BLaER1 (cell line): Measurements from ENCODE around the gene CEP70.
"Not testable (repeated sequence)": the region's sequence is repeated elsewhere in the genome, so short reads cannot be mapped to it uniquely, and the experiment has no call there.

Source experiments
- H3K27ac ChIP-seq: shearing (Covaris generic); formaldehyde crosslinking; 2 replicates; pipeline ENCODE4 v1.8.1; 2022
- H3K27me3 ChIP-seq: shearing (Covaris generic); formaldehyde crosslinking; 2 replicates; pipeline ENCODE4 v1.8.1; 2022
- H3K36me3 ChIP-seq: shearing (Covaris generic); formaldehyde crosslinking; 2 replicates; pipeline ENCODE4 v1.8.1; 2022
- H3K4me1 ChIP-seq: shearing (Covaris generic); formaldehyde crosslinking; 2 replicates; pipeline ENCODE4 v1.8.1; 2022
- H3K4me2 ChIP-seq: shearing (Covaris generic); formaldehyde crosslinking; 2 replicates; pipeline ENCODE4 v1.8.1; 2022
- H3K4me3 ChIP-seq: shearing (Covaris generic); formaldehyde crosslinking; 2 replicates; pipeline ENCODE4 v1.8.1; 2022
- H3K9ac ChIP-seq: shearing (Covaris generic); formaldehyde crosslinking; 2 replicates; pipeline ENCODE4 v1.8.1; 2022
- H3K9me3 ChIP-seq: shearing (Covaris generic); formaldehyde crosslinking; 2 replicates; pipeline ENCODE4 v1.8.1; 2022
- H4K20me1 ChIP-seq: shearing (Covaris generic); formaldehyde crosslinking; 2 replicates; pipeline ENCODE4 v1.8.1; 2022
- Cebpa-rat ChIP-seq: shearing (Covaris generic); IDR thresholded peaks from 2 replicates; pipeline ENCODE4 v1.8.1; 2022

CEP70 gene

DNA sequence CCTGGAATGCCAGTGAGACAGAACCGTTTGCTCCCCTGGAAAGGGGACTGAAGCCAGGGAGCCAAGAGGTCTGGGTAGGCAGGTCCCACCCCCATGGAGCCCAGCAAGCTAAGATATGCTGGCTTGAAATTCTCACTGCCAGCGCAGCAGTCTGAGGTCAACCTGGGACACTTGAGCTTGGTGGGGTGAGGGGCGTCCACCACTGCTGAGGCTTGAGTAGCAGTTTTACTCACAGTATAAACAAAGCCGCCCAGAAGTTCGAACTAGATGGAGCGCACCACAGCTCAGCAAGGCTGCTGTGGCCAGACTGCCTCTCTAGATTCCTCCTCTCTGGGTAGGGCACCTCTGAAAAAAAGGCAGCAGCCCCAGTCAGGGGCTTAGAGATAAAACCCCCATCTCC, 33.6 kb downstream of the CEP70 start:
- no peak overlapping the region for H3K4me2 ChIP-seq
- peaks cover 52% of the 10 kb centered on the region for H3K9me3 ChIP-seq
- no peaks in the 10 kb centered on the region for H4K20me1 ChIP-seq
- H3K9ac ChIP-seq = no peak overlapping the region
- no peaks in the 10 kb centered on the region for H3K27me3 ChIP-seq
- peaks cover 27% of the 10 kb centered on the region for H3K36me3 ChIP-seq
- H3K27ac ChIP-seq = no peak overlapping the region
- no peak for TF ChIP-seq Cebpa-rat
- no peak overlapping the region for H3K4me3 ChIP-seq
- no peaks in the 10 kb centered on the region for H3K4me1 ChIP-seq

DNA sequence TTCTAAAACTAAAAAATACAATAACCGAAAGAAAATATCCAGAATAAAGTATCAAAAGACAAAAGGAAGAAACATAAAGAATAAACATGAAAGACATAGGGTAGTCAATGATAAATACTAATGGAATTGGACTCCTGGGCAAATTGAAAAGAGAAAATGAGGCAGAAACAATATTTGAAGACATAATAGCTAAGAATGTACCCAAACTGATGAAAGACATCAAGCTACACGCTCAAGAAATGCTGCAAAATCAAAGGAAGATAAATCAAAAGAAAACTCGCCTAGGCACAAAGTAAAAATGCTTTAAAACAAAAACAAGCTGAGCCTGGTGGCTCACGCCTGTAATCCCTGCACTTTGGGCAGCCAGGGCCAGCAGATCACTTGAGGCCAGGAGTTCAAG, 34.9 kb downstream of the CEP70 start:
- no peaks in the 10 kb centered on the region for H4K20me1 ChIP-seq
- no peak overlapping the region for H3K4me2 ChIP-seq
- no peak overlapping the region for H3K27ac ChIP-seq
- no peaks in the 10 kb centered on the region for H3K27me3 ChIP-seq
- H3K4me1 ChIP-seq = no peaks in the 10 kb centered on the region
- no peak overlapping the region for H3K4me3 ChIP-seq
- H3K9me3 ChIP-seq = peaks cover 66% of the 10 kb centered on the region
- H3K9ac ChIP-seq = no peak overlapping the region
- no peak for TF ChIP-seq Cebpa-rat
- peaks cover 32% of the 10 kb centered on the region for H3K36me3 ChIP-seq

DNA sequence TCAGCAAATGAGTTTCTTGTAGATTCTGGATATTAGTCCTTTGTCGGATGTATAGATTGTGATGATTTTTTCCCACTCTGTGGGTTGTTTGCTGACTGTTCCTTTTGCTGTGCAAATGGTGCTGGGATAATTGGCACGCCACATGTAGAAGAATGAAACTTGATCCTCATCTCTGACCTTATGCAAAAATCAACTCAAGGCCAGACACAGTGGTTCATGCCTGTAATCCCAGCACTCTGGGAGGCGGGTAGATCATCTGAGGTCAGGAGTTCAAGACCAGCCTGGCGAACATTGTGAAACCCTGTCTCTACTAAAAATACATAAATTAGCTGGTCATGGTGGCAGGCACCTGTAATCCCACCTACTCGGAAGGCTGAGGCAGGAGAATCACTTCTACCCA, 39.3 kb downstream of the CEP70 start:
- H3K9me3 ChIP-seq = peaks cover 85% of the 10 kb centered on the region
- H3K36me3 ChIP-seq = peaks cover 37% of the 10 kb centered on the region
- H3K4me2 ChIP-seq, H3K27ac ChIP-seq, H3K9ac ChIP-seq, H3K27me3 ChIP-seq, H4K20me1 ChIP-seq, H3K4me3 ChIP-seq, H3K4me1 ChIP-seq: not testable (repeated sequence)

- not testable (repeated sequence) for H3K27me3 ChIP-seq, H3K4me3 ChIP-seq, H3K4me2 ChIP-seq, H3K9ac ChIP-seq, H4K20me1 ChIP-seq, H3K27ac ChIP-seq
- peaks cover 67% of the 10 kb centered on the region for H3K36me3 ChIP-seq
- H3K4me1 ChIP-seq = peaks cover 16% of the 10 kb centered on the region
- H3K9me3 ChIP-seq = peaks cover 96% of the 10 kb centered on the region
These were observed 43.1 kb downstream of the CEP70 start for GRCh38 chr3:138550958-138551357.

DNA sequence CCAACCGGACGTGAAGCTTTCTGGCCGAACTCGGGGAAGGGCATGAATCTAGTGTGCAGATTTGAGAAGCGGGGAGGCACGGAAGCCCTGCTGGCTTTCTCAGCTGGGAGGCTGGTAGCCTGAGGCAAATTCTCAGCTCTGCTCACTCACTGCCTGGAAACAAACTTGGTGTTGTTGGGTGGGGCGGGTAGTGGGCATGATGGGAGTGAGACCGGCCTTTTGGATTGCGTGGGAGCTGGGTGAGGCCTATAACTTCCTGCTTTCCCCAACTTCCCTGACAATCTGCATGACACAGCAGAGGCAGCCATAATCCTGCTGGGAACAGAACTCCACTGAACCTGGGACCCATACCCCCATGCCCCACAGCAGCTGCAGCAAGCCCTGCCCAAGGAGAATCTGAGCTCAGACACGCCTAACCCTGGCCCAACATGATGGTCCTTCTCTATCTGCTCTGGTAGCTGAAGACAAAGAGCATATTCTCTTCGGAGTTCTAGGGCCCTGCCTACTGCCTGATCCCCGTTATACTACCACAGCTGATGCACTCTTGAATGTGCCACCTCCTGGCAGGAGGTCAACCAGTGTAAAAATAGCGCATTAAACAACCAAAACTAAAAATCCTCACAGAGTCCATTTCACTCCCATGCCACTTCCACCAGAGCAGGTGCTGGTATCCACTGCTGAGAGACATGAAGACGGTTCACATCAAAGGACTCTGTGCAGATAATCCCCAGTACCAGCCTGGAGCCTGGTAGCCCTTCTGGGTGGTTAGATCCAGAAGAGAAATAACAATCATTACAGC, 44.7 kb downstream of the CEP70 start:
- Histone ChIP-seq H3K9ac (no peak overlapping the region), H3K4me2 (peak overlapping the region; percentile 75), H3K27me3 (no peaks in the 10 kb centered on the region), H3K27ac (peak overlapping the region; percentile 49; the same call in 1 of the 2 replicates), H3K9me3 (peaks cover 96% of the 10 kb centered on the region), H3K36me3 (peaks cover 68% of the 10 kb centered on the region), H3K4me1 (peaks cover 16% of the 10 kb centered on the region), H4K20me1 (no peaks in the 10 kb centered on the region), H3K4me3 (peak overlapping the region; percentile 36; the same call in 1 of the 2 replicates)
- TF ChIP-seq Cebpa-rat = no peak

- peaks cover 16% of the 10 kb centered on the region for H3K4me1 ChIP-seq
- no peaks in the 10 kb centered on the region for H4K20me1 ChIP-seq
- H3K4me3 ChIP-seq = no peak overlapping the region
- peaks cover 91% of the 10 kb centered on the region for H3K9me3 ChIP-seq
- H3K27me3 ChIP-seq = no peaks in the 10 kb centered on the region
- no peak overlapping the region for H3K4me2 ChIP-seq
- peaks cover 80% of the 10 kb centered on the region for H3K36me3 ChIP-seq
- no peak overlapping the region for H3K9ac ChIP-seq
- no peak overlapping the region for H3K27ac ChIP-seq
- no peak for TF ChIP-seq Cebpa-rat
These were observed 46.6 kb downstream of the CEP70 start for GRCh38 chr3:138547342-138547975.

DNA sequence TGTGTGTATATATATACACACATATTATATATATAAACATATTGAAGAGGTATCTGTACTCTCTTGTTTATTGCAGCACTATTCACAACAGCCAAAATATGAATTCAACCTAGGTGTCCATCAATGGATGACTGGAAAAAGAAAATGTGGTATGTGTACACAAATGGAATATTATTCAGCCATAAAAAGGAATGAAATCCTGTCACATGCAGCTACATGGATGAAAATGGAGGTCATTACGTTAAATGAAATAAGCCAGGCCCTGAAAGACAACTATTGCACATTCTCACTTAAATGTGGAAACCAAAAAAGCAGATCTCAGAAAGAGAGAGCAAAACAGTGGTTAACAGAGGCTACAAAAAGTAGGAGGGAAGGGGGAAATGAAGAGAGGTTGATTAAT, 49.5 kb downstream of the CEP70 start:
- H3K9ac ChIP-seq = no peak overlapping the region
- TF ChIP-seq Cebpa-rat = no peak
- no peak overlapping the region for H3K4me3 ChIP-seq
- H3K36me3 ChIP-seq = peaks cover 88% of the 10 kb centered on the region
- H4K20me1 ChIP-seq = no peaks in the 10 kb centered on the region
- no peaks in the 10 kb centered on the region for H3K27me3 ChIP-seq
- H3K27ac ChIP-seq = no peak overlapping the region
- peaks cover 95% of the 10 kb centered on the region for H3K9me3 ChIP-seq
- H3K4me1 ChIP-seq = peaks cover 11% of the 10 kb centered on the region
- no peak overlapping the region for H3K4me2 ChIP-seq

GRCh38 chr3:138542977-138543376, 51.1 kb downstream of the CEP70 start:
- Histone ChIP-seq H3K9ac (no peak overlapping the region), H3K36me3 (peaks cover 84% of the 10 kb centered on the region), H4K20me1 (no peaks in the 10 kb centered on the region), H3K27me3 (no peaks in the 10 kb centered on the region), H3K4me3 (no peak overlapping the region), H3K27ac (no peak overlapping the region), H3K9me3 (peaks cover 90% of the 10 kb centered on the region), H3K4me2 (no peak overlapping the region), H3K4me1 (no peaks in the 10 kb centered on the region)
- TF ChIP-seq Cebpa-rat = no peak

DNA sequence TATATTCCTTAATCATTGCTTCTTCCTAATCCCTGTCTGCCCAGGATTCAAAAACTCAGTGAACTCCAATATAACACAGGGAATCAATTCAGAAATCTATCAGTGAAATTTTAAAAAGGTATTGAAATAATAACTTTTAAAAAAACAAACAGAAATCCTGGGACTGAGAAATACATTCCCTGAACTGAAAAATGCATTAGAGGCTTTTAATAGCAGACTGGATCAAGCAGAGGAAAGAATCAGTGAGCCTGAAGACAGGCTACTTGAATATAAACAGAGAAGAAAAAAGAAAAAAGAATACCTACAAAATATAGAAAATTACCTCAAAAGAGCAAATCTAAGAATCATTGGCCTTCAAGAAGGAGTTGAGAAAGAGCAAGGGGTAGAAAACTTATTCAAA, 54.7 kb downstream of the CEP70 start:
- H3K27me3 ChIP-seq = no peaks in the 10 kb centered on the region
- H4K20me1 ChIP-seq = no peaks in the 10 kb centered on the region
- H3K9me3 ChIP-seq = peaks cover 54% of the 10 kb centered on the region
- H3K4me2 ChIP-seq = no peak overlapping the region
- no peak overlapping the region for H3K27ac ChIP-seq
- H3K9ac ChIP-seq = no peak overlapping the region
- H3K4me3 ChIP-seq = no peak overlapping the region
- H3K36me3 ChIP-seq = peaks cover 53% of the 10 kb centered on the region
- no peaks in the 10 kb centered on the region for H3K4me1 ChIP-seq
- no peak for TF ChIP-seq Cebpa-rat

DNA sequence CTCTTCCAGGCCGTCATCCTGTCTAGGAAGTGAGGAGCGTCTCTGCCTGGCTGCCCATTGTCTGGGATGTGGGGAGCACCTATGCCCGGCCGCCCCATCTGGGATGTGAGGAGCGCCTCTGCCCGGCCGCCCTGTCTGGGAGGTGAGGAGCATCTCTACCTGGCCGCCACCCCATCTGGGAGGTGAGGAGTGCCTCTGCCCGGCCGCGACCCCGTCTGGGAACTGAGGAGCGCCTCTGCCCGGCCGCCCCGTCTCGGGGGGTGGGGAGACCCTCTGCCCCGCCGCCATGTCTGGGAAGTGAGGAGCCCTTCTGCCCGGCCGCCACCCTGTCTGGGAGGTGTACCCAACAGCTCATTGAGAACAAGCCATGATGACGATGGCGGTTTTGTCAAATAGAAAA, 72.6 kb downstream of the CEP70 start:
- not testable (repeated sequence) for H3K27ac ChIP-seq, H3K4me2 ChIP-seq, H4K20me1 ChIP-seq, H3K4me1 ChIP-seq, H3K9ac ChIP-seq, H3K4me3 ChIP-seq, H3K27me3 ChIP-seq
- peaks cover 31% of the 10 kb centered on the region for H3K9me3 ChIP-seq
- H3K36me3 ChIP-seq = peaks cover 37% of the 10 kb centered on the region
